GM10248 (cell line): ENCODE results near the gene FGFR3.

Experiments
- CTCF ChIA-PET: fragments of 300-600 bp; sonication (Branson Sonifier 250); formaldehyde crosslinking; extraction: SDS; loops from one replicate; lab custom pipeline; 2021; ENCODE audit warnings: antibody characterized with exemption; lab: Yijun Ruan, JAX
- POLR2A ChIA-PET: fragments of 350-650 bp; sonication (Branson Sonifier 250); formaldehyde crosslinking; extraction: SDS; loops from one replicate; lab custom pipeline; 2020; ENCODE audit warnings: antibody characterized with exemption; lab: Yijun Ruan, JAX
- DNase-seq: peaks from one replicate; pipeline ENCODE4 v3.0.0; 2012; ENCODE audit errors: extremely low spot score
- CTCF ChIP-seq: IDR thresholded peaks from 2 replicates; pipeline ENCODE4 v1.5.1; 2012; ENCODE audit warnings: mild to moderate bottlenecking, low read depth; ENCODE audit errors: extremely low read depth, missing control alignments, control extremely low read depth

FGFR3 gene

GRCh38 chr4:1854752-1855151 lies 61.7 kb downstream of the FGFR3 start:
- CTCF ChIA-PET: interaction anchor here (1.0 to 1.9 kb wide), 5 partner anchors 8 to 162 kb away, joined by 3 to 6 read pairs (median 5); no protein-coding TSS in a partner anchor
- no peak for TF ChIP-seq CTCF
- DNase-seq: no peak
- POLR2A ChIA-PET: interaction anchor here (1.0 kb wide), 1 partner anchor 22 kb away, joined by 5 read pairs; no protein-coding TSS in a partner anchor

GRCh38 chr4:1855333-1856070 lies 62.4 kb downstream of the FGFR3 start:
- TF ChIP-seq CTCF: no peak
- no peak for DNase-seq
- POLR2A ChIA-PET: interaction anchor here (1.0 kb wide), 1 partner anchor 21 kb away, joined by 5 read pairs; no protein-coding TSS in a partner anchor
- CTCF ChIA-PET: interaction anchor here (1.0 to 1.9 kb wide), 7 partner anchors 9 to 162 kb away, joined by 3 to 6 read pairs (median 5); no protein-coding TSS in a partner anchor

GRCh38 chr4:1856071-1856942 lies 63.2 kb downstream of the FGFR3 start, which contains the start of gene LETM1:
Gene LETM1 (minus strand): TSS chr4:1856156. CDS start chr4:1855950, 206 bp downstream.
- ChIA-PET POLR2A (no interaction called here), CTCF (interaction anchor here (1.0 to 2.3 kb wide), 7 partner anchors 10 to 163 kb away, joined by 3 to 12 read pairs (median 4); no protein-coding TSS in a partner anchor)
- peak; percentile 6 for TF ChIP-seq CTCF
- DNase-seq: peak; percentile 96

- ChIA-PET CTCF (interaction anchor here (1.3 to 2.3 kb wide), 4 partner anchors 11 to 127 kb away, joined by 3 to 12 read pairs (median 4); no protein-coding TSS in a partner anchor), POLR2A (no interaction called here)
- no peak for DNase-seq
- TF ChIP-seq CTCF: no peak
Measured at GRCh38 chr4:1856943-1857699, 64.0 kb downstream of the FGFR3 start.

- POLR2A ChIA-PET: no interaction called here
- no peak for DNase-seq
- CTCF ChIA-PET: interaction anchor here (1.7 to 2.3 kb wide), 2 partner anchors 10 to 42 kb away, joined by 4 to 12 read pairs; no protein-coding TSS in a partner anchor
- TF ChIP-seq CTCF: no peak
Measured at GRCh38 chr4:1857931-1858330, 64.8 kb downstream of the FGFR3 start.
